NCI-H2227 (cell line): ENCODE results near the gene PTGDS.

Experiments
- DNase-seq: peaks from one replicate; lab custom pipeline; 2025; ENCODE audit not compliant: unreplicated experiment; lab: John Stamatoyannopoulos, UW

PTGDS gene

DNA sequence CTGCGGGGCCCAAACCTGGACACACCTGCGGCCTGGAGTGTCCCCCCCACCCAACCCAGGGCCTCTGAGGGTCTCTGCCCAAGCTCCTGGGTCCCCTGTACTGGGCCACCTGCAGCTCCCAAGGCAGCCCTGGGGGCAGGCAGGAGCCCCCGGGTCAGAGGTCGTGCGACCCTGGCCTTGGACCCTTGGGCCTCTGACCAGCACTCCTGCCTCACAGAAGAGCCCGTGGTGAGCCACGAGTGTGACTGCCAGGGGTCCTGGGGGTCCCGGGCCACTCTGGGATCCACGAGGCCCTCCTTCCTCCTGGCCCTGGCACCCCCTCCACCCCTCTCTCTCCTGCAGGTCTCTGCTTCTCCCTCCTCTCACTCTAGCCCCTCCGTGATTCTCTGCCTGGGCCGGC lies 5.0 kb upstream of the PTGDS start:
- no peak for DNase-seq

DNA sequence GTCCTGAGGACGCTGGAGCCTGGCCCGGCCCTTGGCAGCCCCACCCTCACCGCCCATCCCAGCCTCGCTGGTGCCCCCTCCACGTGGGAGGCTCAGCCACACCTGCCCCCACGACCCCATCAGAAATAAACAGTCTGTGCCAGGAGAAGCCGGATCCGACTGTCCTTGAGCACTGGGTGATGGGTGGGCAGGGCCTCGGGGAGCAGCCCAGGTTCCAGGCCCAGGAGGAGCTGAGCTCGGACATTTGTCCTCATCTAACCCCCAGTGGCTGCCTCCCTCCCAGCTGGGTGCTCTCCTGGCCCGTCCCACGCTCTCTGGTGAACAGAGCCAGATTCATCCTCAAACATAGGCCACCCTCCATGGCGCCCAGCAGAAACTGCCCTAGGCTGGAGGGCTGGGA lies 4.6 kb upstream of the PTGDS start:
- DNase-seq = no peak

DNA sequence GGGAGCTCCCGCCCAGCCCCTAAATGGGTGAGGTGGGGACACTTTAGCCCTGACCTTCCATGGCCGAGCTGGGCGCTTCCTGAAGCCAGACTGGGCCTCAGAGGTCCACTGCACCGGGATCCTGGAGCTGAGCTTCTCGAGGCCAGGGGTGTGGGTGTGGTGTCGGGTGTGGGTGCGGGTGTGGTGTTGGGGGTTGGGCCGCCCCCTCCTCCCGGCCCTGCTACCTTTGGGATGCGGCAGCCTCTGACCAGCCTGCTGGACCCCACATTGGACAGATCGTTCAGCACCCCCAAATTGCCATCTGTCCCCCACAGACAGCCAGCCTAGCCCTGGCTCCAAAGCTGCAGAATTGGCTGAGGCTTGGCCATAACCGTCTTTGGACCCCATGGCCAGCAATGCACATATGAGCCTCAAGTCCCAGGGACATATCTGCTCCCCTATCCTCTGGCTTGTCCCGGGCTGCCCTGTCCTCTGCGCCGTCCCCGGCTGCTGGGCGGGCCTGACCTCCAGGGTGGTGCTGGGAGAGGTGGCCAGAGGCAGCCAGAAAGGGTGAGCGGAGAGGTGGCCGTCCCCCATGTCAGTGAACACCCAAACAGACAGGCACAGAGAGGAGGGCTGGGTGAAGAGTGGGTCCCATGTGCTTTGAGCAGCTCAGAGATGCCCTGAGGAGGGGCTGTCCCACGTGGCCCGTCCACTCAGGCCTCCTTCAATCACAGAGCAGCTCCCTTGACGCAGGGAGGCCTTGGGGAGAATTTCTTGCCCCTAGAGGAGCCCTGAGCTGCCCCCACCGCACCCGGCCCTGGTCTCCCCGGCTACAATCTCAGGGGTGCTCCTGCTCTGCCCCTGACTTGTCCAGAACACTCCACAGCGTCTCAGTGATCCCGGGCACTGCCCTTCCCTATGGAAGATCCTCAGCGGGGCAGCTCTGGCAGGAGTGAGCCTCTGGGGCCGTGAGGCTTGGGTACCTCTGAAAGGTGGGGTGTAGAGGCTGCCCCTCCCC lies 3.4 kb upstream of the PTGDS start:
- no peak for DNase-seq

DNA sequence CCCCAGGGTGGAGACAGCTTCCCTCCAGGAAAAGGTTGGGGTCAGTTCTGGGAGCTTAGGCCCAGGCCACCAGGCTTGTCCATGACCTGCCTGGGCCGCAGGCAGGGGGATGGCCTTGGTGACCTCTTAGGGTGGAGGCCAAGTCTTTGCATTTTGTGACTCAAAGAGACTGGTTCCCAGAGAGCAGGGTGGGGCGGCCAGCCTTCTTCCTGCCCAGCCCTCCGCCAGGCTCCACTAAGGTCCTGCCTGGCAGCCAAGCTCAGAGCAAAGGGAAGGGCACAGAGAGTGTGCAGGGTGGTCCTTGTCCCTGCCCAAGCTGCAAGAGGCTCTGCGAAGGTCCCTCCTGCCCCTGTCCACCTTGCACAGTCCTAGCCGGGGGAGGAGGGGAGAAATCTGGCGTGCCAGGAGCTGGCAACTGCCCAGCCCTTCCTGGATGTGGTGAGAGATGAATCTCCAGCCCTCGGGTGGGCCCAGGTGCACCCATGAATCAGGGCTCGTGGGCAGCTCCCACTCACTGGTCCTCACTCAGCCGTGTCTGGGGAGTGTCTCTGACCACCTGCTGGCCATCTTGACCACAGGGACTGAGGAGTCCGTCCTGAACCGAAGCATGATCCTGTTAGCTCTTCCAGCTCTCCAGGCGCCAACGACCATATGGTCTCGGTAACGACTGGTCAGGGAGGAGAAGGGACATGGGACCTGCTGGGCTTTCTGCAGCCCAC lies 2.3 kb upstream of the PTGDS start:
- no peak for DNase-seq

DNA sequence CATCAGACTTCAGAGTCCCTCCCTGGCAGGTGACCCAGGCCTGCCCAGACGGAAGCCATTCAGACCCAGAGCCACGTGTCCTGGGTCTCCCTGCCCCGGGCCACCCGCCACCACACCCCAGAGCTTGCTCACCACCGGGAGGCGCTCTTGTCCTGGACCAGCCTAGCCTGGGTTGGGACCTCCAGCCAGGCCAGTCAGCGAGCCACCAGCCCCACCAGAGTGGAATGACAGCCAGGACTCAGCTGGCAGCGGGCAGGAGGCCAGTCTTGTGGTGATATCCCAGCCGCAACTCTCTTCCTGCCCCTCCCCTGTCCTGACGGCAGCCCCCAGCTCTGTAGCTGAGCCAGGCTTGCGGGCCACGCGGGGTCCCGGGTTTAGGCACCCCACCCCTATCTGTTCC lies 1.7 kb upstream of the PTGDS start:
- DNase-seq = no peak

DNA sequence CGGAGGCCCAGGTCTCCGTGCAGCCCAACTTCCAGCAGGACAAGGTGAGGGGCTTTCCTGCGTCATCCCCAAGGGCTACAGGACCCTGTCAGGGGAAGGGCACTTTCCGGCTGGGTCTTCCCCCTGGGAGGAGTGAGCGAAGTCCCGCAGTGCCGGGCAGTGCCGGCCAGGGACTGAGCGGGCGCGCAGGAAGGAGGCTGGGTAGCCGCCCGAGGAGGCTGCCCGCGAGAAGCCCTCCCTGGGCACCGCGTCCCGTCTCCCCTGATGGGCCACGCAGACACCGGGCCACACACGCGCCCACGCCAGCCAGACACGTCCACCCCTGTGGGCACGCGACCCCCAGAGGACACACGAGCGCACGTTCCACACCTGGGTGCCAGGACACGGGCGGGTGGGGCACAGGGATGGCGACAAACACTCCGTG lies 357 bp downstream of the PTGDS start:
- peak; percentile 25 for DNase-seq

DNA sequence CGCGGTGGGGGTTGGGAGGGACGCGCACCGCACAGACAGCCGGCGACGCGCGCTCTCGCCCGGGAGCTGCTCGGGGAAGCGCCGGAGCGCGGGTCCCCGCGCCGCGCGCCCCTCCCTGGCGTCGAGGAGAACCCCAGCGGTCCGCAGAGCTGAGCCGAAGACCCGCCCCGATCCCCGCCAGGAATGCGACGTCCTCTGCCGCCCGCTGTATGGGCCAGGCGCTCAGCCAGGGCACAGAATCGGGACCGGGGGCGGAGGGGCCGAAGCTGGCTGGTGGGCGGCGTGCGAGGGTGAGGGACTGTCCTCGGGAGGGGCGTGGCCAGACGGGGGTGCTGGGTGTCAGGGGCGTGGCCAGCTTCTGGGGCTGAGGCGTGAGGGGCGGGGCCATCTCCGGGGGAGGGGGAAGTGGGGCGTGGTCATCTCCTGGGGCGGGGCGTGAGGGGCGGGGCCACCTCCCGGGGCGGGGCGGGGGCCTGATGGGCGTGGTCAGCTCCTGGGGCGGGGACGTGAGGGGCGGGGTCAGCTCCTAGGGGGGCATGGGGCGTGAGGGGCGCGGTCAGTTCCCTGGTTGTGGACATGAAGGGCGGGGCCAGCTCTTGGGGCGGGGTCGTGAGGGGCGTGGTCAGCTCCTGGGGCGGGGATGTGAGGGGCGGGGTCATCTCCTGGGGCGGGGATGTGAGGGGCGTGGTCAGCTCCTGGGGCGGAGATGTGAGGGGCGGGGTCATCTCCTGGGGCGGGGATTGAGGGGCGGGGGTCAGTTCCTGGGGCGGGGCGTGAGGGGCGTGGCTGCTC lies 965 bp downstream of the PTGDS start:
- peak; percentile 80 for DNase-seq

DNA sequence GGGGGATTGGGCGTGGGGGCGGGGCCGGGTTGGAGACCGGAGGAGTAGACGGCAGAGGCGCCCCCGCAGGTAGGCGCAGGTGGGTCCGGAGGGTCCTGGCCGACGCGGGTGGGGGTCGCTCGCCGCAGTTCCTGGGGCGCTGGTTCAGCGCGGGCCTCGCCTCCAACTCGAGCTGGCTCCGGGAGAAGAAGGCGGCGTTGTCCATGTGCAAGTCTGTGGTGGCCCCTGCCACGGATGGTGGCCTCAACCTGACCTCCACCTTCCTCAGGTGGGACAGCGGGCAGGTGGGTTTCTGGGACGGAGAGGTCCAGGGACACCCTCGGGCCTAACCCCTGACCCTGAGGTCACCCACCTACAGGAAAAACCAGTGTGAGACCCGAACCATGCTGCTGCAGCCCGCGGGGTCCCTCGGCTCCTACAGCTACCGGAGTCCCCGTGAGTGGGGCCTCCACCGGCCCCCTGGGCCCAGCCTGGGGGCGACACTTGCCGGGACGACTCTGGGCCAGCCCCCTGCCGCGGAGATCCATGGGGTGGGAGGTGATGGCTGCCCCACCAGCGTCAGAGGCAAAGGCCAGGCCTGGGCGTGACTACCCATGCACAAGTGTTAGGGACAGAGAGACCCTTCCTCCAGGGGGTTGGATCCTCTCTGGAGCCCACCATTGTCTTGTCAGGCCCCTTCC lies 1.7 kb downstream of the PTGDS start:
- no peak for DNase-seq

DNA sequence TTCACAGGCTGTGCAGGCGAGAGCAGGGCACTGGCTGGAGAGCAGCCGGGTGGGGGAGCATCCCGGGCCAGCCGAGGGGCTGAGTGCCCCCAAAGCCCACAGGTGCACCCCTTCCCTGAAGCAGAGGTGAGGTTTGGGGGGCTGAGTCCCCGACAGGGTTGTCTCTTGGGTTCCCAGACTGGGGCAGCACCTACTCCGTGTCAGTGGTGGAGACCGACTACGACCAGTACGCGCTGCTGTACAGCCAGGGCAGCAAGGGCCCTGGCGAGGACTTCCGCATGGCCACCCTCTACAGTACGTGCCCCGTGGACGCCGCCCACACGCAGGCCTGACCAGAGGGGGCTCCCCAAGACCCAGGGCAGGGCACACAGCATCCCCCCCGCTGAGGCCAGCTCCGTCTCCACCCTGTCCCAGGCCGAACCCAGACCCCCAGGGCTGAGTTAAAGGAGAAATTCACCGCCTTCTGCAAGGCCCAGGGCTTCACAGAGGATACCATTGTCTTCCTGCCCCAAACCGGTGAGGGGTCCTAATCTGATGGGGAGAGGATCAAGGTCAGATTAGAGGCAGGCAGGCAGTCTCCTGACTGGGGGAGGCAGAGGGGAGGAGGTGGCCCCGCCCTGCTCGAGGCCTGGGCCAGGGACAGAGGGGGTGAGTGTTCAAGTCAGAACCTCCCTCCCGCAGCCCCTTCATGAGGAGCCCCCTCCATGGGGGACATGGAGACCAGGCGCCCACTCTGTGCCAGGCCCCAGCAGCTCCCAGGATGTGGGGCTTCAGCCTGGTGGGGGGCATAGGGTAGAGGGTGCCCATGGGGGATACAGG lies 2.7 kb downstream of the PTGDS start:
- DNase-seq = no peak

DNA sequence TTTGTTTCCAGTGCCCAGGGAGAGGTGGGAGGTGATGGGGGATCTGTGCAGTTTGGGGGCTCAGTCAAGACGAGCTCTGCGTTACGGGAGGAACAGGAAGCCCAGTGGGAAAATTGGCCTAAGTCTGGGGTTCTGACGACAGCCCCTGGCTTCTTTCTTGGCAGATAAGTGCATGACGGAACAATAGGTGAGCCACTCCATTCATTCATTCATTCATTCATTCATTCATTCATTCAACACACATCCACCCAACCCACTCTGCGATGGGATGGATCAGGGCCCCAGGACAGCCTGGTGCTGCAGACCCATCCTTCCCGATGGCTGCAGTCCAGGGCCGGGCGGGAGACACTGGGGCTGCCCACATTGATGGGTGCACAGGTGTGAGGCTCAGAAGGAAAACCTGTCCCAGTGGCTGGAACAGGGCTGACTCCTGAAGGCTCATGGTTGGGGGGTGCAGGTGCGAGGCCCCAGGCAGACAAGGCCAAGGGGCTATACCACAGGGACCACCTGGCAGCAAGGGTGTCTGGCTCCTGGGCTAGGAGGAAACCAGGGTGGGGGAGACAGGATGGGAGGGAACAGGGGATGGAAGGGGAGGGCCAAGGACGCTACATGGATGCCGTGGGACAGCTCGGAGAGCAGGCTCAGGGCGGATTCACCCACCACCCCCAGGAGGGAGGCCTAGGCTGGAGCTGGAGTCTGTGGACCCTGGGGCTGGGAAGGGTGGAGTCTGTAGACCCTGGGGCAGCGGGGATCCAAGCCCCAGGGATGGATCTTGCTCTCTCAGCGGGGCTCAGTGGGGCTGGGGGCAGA lies 3.6 kb downstream of the PTGDS start:
- no peak for DNase-seq

DNA sequence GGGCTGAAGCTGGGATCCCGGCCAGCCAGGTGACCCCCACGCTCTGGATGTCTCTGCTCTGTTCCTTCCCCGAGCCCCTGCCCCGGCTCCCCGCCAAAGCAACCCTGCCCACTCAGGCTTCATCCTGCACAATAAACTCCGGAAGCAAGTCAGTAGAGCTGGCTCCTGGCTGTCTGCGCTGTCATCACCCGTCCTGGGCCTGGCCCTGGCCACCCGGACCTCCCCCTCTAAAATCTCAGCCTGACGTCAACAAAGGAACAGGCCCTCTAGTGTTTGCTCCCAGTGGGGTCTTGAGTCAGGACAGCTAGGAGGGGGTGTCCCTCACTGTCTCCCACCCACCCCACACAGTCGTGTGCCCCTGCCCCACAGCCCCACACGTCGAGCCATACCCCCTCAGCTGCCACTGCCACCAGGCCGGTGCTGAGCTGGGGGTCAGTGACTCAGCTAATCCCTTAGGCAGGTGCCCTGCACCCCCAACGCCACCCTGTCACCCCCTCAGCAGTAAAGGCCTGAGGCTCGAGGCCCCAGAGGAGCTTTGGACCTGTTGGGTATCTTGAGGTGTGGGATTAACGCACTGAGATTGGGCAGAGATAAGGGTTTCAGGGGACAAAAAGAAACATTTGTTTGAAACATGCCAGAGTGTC lies 4.4 kb downstream of the PTGDS start:
- no peak for DNase-seq

DNA sequence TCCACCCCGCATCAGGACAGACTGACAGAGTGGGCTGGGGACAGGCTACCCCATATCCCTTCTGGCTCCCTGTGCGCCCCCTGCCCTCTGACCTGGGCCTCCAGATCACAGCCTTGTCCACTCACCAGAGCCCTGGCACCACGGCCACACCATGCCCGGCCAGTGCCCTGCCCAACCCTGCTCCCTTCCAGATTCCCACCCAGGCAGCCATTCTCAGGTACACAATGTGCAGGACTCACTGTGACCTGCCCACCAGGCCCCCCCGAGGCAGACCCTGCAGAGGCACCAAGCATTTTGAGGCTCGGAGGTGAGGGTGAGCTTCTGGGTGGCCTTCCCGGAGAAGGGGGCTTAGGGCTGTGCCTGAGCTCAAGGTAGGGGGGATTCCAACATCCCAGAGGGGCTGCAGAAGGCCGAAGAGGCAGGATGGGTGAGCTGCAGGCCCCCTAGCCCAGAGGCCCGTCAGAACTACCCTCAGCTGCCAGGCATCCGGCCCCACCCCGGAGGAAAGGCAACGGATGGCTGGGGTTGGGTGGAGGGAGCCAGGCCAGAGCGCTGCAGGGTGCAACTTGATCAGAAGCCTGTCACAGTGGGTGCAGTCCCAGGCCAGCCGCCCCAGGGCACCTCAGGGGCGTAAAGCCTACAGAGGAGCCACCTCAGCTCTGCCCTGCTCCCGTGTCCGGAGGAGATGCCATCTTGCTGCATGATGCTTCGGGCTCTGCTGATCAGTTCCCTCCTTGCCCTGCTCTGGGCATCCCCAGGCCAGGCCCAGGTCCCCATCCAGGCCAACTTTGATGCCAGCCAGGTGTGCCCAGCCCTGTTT lies 5.1 kb downstream of the PTGDS start, which contains the start of gene LCNL1:
LCNL1 (plus strand) TSS at position 762 of the 820 bp plus-strand sequence. CDS start 594 bp downstream, outside the sequence.
- DNase-seq = no peak

DNA sequence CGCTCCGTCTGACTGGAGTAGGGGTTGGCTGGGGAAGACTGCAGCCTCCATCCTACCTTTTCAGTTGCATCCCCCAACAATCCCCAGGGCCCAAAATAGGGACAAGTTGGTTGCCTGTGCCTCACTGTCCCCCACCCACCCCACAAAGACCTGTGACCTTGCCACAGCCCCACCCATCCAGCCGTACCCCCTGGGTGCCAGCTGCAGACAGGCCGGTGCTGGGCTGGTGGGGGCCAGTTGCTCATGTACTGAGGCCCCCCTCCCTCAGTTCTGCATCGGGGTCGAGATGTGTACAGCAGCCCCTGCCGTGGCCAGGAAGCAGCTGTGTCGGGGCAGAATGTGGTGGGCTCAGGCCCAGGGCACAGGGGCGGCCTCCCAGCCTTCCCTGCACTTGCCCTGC lies 5.9 kb downstream of the PTGDS start:
- DNase-seq = no peak

DNA sequence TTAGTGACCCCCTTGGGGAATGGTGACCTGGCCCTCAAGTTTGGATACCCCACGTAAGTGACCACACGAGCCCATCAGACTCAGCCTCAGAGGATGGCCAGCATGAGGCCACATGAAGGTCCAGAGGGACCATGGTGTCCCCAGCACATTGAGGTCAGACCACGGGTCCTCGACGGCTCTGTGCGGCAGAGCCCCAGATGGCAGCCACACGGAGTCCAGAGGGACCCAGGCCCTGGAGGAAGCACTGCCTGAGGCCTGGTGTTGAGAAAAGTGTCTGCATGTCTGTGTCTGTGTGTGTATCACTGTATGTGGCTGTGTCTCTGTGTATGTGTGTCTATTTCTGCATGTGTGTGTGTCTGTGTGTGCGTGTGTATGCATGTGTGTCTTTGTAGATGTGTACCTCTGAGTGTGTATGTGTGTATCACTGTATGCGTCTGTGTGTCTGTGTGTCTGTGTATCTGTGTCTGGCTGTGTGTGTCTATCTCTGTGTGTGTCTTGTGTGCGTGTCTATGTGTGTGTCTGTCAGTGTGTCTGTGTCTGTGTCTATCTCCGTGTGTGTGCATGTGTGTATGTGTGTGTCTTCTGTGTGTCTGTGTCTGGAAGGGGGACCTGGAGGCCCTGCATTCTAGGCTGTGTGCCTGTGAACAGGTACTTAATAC lies 6.5 kb downstream of the PTGDS start:
- DNase-seq = no peak

DNA sequence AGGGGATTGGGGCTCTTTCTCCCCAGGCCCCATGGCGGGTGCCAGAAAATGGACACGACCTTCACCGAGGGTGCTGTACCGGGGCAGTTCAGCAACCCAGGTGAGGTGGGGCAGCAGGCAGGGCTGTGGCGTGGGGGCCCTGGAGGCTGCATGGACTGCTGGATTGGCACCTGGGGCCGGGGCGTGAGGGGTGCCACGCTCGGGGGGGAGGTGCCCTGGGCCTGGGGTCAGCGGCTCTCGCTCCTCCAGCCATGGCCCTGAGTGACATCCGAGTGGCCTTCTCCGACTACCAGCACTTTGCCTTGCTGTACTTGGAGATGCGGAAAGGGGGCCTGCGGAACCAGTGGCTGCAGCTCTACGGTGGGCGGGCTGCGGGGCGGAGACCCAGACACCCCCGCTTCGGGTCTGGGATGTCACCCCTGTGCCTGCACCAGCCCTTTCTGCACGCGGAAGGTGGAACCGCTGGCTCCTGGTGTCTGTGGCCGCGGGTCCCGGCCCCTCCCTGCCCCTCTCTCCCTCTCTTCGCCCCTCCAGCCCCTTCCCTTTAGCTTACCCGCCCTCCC lies 7.2 kb downstream of the PTGDS start:
- no peak for DNase-seq

DNA sequence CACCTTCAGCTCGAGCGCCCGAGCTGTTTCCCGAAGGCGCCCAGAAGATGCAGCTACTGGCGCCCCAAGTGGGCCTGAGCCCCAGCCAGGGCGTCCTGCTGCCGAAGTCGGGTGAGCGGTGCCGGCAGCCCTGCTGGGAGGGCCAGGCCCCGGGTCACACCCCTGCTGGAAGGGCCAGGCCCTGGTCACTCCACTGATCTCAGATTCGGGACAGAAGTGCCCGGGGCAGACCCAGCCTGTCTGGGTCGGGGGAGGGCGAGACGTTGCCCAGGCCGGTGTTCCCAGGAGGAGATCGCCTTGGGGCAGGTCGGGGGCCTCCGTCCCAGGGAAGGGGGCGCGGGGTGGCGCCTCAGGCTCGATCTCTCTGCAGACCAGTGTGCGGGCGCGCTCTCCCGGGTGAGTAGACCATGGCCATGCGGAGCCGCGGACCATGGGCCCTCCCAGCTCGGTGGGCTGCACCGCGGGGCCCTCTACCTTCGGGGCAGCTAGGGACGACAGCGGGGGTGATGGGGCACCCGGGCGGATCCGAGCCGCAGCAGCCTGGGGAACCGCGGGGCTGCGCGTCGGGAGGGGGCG lies 7.8 kb downstream of the PTGDS start:
- no peak for DNase-seq
